NCI-H748 (cell line): Measurements from ENCODE around the gene JAG2.

Experiments used
- DNase-seq: peaks from one replicate; lab custom pipeline; 2025; ENCODE audit not compliant: unreplicated experiment; lab: John Stamatoyannopoulos, UW

JAG2 gene

DNA sequence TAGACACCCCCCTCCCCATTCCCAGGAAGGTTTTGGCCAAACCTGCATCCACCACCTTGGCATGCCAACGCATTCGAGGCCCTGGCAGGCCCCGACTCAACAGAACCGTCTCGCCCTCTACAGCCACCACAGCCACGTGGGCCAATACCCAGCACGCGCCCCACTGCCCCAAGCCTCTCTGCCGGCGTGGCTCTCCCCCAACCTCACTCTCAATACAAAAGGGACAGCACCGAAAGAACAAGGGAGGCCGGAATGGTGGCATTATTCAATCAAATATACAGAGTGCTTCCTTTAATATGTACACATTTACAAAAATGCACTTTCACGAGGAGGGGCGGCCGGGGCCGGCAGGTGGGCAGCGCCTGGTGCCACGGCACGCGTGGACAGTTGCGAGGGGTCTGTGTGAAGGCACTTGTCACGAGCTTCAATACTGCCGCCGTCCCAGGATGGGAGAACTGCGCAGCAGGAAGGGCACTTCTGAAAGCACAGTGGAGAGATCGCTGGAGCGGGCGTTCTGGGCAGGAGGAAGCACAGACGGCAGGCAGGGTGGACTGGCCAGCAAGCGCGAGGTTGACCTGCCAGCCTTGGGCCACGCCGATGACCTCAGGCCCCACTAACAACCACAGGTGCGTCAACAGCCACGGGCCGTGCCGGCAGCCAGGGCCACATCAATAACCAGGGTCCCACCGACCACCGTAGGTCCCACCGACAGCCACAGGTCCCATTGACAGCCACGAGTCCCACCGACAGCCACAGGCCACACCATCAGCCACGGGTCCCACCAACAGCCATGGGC is 26.9 kb downstream of the JAG2 start:
- DNase-seq, result no peak

DNA sequence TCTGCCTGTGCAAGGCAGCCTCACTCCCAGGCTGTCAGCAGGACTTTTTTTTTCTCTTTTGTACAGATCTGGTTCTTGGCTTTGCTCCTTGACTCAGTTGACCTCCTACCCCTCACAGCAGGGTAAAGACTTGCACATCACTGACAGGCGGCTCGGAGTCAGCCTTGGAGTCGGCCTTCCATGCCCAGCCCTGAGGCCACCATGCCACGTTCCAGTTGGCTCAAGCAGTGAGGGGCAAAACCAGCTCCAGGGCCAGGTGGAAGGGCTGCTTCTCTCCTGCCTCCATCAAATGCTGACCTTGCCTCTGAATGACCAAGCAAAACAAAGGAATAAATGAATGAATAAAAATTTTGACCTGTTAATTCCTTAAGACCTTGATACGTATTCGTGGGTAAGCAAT is 27.6 kb downstream of the JAG2 start:
- no peak for DNase-seq

DNA sequence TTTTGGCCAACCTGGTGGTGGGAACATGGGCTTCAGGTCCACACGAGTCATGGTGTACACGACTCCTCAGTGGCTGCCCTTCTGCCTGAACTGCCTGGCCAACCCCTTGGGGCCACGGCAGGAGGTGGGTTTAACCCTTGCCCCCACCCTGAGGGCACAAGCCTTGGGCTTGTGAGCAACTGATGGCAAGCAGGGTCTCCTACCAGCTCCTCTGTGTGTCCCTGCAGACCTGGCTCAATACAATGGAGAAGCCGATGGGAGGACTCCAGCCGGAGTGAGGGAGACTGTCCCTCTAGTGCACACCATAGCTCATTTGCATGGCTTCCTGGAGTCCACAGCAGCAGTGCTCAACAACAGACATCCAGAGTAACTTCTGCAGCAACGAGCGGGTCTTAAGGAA is 28.0 kb downstream of the JAG2 start:
- no peak for DNase-seq

DNA sequence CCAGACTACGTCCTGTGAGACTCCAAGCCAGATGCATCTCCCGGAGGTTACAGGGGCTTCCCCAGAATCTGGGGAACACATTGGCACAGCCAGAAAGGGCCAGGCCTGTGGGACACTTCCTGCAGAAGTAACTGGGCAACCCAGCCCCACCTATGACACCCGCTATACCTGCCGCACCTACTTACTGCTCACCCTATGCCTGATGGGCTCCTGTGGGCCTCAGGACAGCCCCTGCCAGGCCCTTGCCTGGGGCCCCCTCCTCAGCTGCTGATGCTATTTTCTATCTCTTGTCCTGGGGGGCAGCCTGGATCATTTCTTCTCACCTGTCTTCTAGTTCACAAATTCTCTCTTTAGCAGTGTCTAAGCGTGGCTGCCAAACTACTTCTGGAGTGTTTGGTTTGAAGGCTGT is 28.7 kb downstream of the JAG2 start:
- no peak for DNase-seq

DNA sequence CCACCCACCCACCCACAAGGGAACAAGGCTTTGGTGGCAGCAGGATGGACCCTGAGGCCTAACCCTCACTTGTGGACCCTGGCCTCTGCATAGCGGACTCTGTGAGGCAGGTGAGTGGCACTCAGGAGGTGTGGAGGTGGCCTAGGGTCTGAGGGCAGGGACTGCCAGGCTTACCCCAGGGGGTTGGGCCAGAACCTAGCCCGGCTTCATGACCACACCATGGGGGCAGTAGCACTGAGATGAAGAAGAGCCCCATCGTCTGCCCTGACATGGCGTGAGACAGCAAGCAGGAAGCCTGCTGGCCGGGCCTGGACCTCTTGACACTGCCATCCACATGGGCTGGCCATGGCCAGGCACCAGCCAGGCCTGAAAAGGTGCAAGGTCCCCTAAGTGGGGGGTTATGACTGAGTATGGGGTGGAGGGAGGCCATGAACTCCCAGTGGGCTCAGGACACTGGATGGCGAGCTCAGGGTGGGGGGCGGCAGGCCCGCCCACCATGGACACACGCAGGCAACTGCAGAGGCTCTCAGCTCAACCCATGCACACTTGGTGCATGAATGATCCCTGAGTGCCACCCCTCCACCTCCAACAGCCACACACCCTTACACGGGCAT is 29.3 kb downstream of the JAG2 start:
- DNase-seq, result no peak

DNA sequence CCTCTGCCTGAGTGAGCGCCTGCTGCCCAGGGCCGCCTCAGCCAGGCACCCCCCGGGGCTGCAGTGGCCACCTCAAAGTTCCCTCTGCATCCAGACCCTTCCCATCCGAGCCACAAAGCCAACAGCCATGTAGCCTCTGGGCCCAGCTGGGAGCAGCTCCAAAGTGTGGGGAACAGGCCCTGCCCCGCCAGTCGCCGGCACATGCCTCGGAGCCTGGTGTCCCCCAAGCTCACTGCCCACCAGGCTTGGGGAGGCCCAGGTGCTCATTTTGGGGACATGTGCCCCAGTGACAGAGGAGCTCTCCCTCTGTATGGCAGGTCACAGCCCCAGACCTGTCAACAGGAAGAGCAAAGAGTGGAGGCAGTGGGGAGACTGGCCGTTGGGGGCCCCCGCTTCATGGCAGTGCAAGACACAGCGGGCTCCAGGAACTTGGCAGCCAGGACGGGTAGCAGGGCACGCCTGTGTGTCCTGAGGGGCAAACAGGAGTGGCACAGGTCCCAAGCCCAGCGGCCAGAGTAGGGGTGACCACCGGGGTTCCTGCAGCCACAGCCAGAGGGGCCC is 29.9 kb downstream of the JAG2 start:
- DNase-seq, result no peak

DNA sequence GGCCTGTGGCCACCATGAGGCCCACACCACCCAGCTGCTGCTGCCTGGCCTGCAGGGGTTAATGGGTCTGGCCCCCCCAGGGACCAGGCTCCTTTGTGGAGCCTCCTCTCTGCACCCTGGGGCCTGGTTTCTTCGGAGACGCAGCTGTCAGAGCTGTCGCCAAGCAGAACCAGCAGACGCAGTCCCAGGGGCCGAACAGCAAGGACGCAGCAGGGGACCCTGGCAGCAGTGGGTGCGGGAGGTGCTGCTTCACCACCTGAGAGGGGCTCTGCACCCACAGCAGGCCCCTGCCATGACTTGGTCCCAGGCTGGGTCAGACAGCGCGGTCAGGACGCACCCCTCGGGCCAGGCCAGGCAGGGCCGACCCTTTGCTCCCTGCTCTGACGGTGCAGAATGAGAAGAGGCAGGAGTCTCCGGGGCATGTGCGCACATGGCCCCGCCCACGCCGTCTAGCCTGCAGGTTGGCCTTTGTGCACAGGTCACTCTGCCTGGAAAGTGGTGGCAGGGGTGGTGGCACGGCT is 30.5 kb downstream of the JAG2 start:
- DNase-seq, result no peak

DNA sequence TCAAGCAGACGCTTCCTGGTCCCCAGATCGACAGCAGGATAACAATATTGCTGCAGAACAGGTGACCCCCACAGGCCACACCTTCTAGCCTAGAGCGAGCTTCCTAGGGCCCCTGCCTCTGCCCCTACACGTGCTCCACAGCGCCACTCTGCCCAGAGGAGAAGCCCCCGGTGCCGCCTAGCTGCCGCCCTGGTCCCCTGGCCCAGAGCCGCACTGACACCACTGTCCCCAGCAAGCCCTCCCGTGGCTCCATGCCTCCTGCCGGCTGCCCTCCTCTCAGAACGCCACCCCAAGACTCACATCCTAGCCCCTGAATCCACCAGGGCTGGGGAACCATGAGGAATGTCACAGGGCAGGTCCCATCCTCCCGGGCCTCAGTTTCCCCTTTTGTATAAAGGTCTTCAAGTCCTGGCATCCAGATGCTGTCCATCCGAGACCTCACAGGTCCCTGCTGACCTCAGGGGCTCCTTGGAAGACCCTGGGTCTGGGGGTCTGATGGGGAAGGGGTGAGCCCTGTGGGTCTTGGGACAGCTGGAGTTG is 31.0 kb downstream of the JAG2 start:
- no peak for DNase-seq

DNA sequence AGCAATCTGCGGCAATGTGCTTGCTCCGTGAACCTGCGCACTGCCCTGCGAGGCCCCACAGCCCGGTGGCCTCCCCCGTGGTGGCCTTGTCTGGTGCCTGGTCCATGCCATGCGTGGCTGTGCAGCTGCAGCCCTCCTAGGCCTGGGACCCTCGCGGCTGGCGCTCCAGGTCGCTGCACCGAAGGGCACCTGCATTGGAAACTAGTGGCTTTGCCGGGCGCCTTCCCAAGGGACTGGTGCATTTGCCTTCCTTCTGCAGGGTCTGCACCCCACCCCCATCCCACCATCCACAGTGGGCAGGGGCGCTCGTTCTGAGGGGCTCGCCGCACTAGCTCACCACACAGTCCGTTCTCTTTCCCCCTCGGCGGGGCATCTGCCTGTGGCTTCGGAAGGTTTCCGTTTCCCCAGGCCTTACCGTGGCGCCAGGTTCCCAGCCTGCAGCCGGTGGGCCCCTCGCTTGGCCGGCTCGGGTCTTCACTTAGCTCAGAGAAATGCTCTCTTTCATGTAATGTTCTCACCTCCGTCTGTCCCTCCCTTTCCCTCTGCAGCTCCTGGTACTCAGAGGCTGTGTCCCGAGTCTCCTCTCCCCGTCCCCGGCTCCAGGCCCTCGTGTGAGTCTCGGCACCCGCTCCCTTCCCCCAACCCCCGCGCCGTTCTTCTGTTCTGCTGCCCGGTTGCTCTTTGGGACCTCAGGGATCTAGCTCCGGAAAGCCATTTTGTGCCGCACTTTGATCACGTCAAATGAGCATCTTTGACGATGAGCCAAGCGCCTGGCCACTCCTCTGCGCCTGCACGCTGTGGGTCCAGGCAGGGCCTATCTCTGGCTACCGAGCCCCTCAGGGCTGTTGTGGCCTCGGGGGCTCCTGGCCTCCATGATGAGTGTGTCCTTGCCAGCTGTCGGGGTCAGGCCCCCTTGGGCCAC is 31.9 kb downstream of the JAG2 start:
- DNase-seq, result no peak

DNA sequence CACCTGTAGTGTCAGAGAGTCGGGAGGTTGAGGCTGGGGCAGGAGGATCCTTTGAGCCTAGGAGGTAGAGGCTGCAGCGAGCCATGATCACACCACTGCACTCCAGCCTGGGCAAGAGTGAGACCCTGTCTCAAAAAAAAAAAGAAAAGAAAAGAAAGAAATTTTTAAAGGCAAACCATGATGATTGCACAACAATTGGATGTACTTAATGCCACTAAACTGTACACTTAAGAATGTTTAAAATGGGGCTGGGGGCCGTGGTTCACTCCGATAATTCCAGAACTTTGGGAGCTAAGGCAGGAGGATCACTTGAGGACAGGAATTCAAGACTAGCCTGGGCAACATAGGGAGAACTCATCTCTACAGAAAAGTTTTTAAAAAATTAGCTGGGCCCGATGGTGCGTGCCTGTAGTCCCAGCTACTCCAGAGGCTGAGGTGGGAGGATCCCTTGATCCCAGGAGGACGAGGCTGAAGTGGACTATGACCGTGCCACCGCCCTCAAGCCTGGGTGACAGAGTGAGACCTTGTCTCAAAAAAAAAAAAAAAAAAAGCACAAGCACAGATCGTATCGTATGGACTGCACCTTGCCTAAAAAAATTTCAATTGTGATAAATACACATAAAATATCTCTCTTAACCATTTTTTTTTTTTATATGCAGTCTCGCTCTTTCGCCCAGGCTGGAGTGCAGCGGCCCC is 32.7 kb downstream of the JAG2 start:
- no peak for DNase-seq

DNA sequence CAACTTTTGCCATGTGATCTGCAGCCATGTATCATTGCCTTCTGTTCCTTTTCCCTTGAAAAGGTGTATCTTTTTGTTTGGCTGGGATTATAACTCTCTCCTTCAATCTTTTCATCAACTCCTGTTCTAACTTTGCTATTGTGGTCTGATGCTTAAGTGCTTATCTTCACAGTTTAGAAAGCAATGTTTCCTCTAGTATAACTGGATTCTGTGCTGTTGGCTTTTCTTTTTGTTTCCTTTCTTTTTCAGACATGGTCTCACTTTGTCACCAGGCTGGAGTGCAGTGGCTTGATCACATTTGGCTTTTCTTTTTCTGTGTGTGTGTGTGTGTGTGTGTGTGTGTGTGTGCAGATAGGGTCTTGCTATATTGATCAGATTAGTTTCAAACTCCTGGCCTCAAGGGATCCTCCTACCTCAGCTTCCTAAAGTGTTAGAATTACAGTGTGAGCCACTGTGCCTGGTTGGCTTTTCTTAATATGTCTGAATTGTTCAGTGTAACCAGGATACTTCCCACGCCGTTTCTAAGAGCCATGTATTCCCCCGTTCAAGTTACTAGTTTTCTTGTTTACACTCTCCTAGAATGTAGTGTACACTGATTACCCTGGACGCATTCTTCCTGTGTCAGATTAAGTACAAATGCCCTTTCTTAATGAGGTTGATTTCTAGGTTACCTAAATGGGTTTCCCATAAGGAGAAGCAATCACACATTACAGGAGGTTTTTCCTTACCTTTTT is 35.5 kb downstream of the JAG2 start:
- no peak for DNase-seq

DNA sequence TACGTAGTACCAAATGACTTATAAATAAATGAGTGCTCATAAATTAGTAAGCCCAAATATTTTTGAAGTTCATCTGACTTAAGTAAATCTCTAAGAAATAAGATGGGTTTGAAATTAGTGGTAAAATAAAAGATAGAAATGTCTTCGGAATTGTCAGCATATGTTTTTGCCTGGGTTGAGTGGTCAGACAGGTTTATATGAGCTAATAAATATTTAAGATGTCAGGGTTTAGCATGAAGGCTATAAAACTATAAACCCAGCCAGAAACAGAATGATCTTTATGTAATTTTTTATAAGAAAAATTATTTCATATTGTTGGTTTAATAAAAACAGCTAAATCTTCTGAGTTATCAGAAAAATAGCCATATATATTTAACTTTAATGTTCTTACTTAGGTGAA is 37.3 kb downstream of the JAG2 start:
- DNase-seq, result no peak

DNA sequence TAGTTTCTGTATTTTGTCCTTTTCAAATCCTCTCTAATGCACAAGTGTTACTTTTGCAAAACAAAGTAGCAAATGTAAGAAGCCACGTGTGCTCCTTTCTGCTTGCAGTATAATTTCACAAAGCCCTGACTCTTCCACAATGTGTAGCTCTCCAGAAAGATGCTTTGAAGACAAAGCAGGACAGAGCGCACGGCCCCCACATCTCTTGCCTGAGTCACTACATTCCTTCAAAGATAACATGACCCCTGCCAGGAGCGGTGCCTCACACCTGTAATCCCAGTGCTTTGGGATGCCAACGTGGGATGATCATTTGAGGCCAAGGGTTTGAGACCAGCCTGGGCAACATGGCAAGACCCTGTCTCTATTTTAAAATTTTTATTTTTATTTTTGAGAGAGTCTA is 40.5 kb downstream of the JAG2 start:
- DNase-seq, result no peak

DNA sequence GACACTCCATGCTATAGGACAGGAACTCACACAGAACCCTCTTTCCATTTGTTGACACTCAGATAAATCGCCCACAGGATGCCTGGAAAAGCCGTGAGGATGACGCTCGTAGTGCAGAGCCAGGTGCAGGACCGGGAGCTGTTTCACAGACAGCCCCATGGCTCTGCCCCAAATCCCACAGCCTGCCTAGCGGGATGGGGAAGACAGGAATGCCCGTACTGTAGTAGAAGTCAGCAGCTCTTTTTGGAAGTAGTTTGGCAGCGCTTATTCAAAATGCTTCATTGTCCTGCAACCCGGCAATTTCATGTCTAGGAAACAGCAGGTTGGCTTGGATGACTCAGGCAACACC is 41.6 kb downstream of the JAG2 start:
- no peak for DNase-seq

DNA sequence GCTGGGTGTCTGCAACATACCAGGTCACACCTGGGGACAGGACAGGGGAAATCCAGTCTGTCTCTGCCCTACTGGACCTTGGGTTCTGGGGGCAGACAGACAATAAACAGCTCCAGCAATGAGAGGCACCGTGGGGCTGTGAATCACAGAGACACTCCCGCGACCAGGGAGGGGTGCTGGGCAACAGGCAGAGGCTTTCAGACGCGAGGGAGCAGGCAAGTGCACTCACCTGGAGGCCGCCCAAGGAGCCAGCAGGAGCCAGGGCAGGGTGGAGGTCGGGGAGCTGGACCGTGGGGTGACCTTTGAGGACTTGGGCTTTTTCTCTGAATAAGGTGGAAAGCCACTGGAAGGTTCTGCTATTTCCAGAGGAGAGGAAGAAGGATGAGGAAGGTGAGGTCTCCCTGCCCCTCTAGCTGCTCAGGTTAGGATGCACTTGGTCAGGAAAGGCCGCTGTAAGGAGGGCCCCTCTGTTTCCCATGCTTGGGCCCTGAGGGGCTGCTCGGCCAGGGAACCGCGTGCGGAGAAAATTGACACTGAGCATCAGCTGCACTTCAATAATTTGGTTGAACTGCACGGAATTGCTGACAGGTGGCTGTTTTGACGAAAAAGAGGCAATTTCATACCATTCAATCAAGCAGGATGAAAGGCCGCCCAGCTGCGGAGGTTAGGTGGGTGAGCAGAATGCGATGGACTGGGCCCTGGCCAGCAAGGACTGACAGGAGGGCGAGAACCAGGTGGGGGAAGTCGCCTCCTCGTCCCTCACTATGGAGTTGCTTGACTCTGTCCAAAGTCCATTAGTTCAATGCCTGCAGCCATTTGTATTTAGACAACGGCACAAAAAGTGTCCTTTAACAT is 42.2 kb downstream of the JAG2 start:
- DNase-seq, result no peak

DNA sequence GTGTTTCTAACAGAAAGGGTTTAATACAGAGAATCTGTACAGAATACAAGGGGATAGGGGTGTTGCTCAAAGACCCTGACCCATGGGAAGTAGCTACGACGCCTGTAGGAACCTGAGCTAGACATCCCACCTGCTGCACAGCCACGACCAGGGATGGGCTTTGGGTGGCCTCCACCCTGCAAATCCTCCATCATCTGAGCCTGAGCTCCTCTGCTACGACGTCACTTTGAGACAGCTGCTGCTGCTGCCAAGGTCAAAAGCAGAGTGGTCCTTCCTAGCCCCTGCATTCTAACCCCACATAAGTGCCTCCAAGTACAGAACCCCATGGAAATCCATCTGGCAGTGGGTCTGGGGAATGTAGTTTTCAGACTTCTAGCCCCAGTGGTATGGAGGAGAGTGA is 43.8 kb downstream of the JAG2 start:
- no peak for DNase-seq

DNA sequence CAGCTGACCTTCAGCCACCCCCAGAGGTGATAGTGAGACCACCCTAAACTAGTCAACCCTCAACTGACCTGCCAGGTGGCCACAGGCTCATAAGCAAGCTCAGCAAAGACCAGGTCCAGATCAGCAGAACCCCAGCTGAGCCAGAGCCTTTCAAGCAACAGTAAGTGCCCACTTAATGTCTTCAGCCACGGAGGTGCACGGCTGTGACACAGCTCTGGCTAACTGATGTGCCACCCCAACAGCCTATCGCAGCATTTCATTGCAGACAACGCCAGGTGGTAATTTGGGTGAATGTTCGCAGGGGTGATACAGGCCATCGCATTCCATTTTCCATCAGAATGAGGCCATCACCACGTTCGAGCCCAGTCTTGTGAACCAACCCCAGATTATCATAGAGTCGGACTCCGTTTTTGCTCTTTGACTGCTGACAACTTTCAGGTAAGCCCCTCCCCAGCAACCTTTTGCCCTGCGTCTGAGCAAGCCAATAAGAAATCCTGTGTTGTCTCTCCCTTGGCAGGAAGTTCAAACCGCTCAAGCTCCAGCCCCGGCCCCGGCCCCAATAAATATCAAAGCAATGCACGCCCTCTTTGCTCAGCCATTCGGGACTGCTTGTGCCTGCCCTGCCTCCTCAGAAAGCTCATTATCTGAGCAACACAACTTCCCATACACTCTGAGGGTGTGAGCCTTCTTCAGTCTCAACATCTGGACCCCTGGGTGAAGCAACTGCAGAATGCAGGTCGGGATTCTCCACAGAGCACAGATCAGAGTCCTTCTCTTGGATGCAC is 44.4 kb downstream of the JAG2 start:
- DNase-seq, result no peak

DNA sequence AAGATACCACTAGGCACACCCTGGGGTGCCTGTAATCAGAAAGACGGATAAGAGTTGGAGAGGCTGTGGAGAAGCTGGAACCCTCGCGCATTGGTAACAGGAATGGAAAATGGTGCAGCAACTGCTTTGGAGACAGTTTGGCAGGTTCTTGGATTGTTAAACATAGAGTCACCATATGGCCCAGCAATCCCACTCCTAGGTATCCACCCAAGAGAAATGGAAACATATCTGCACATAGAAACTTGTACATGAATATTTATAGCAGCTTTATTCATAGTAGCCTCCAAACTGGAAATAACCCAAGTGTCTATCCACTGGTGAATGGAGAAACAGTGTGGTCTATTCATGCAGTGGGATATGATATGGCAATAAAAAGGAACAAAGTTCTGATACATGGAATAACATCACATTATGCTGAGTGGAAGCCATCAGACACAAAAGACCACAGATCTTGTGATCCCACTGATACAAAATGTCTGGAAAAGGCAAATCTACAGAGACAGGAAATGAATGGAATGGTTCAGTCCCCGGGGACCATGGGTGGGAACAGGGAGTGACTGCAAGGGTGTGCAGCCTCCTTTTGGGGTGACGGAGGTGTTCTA is 45.4 kb downstream of the JAG2 start:
- DNase-seq, result no peak
